Measurements from ENCODE around the gene PHF13. TPM values are rescaled to one million over a fixed set of nuclear protein-coding genes. Genes with fewer than 3 reads are reported as not detected.
A peak's percentile ranks its signal among the peaks of the same experiment; 100 is the strongest.

The PHF13 gene
- total and polyA plus RNA-seq, 9 of the 15 experiments (the other 6 are each of a cell fraction or from before 2014, with no cell fraction given), result 1.8 to 36.1 (median 11.7) TPM

DNA sequence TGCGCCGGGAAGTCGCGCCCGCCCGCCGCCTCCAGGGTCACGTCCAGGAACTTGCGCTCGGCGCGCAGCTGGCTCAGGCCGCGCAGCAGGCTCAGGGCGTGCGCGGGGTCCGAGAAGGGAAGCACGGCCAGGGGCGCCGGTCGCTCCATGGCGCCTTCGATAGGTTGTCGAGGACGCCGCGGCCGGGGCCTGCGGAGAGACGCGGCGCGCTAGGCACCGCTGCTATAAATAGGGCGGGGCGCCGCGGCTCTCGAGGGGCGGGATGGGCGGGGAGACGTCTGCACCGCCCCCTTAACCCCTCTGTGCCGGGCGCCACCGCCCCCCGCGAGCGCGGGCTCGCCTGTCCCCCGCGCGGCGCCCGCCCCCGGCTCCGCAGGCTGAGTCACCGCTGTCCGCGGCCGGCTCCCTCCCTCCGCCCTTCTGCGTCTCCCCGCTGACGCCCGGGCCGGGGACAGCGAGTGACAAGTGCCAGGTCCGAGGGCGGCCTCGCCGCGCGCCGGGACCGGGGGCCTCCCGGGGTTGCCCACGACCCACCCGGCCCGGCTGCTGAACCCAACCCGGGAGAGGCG lies 10.8 kb upstream of the PHF13 start, which contains the start of gene KLHL21 (continued):
- TF ChIP-seq, protein P1, sequence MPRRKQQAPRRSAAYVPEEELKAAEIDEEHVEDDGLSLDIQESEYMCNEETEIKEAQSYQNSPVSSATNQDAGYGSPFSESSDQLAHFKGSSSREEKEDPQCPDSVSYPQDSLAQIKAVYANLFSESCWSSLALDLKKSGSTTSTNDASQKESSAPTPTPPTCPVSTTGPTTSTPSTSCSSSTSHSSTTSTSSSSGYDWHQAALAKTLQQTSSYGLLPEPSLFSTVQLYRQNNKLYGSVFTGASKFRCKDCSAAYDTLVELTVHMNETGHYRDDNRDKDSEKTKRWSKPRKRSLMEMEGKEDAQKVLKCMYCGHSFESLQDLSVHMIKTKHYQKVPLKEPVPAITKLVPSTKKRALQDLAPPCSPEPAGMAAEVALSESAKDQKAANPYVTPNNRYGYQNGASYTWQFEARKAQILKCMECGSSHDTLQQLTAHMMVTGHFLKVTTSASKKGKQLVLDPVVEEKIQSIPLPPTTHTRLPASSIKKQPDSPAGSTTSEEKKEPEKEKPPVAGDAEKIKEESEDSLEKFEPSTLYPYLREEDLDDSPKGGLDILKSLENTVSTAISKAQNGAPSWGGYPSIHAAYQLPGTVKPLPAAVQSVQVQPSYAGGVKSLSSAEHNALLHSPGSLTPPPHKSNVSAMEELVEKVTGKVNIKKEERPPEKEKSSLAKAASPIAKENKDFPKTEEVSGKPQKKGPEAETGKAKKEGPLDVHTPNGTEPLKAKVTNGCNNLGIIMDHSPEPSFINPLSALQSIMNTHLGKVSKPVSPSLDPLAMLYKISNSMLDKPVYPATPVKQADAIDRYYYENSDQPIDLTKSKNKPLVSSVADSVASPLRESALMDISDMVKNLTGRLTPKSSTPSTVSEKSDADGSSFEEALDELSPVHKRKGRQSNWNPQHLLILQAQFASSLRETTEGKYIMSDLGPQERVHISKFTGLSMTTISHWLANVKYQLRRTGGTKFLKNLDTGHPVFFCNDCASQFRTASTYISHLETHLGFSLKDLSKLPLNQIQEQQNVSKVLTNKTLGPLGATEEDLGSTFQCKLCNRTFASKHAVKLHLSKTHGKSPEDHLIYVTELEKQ (CRISPR knock-in tag; IDR thresholded peaks at IDR 0.05), result no peak
- TF ChIP-seq CREBBP (IDR thresholded peaks at IDR 0.05; ENCODE audit: low read depth, low read length) (no peak), DACH1 (IDR thresholded peaks at IDR 0.05; ENCODE audit: partially characterized antibody) (no peak), CCAR2 (IDR thresholded peaks at IDR 0.05; ENCODE audit: low read depth, low read length) (no peak), PPARD (CRISPR knock-in tag; IDR thresholded peaks at IDR 0.05) (no peak), OTX1 (CRISPR knock-in tag; IDR thresholded peaks at IDR 0.05) (no peak), ZNF134 (CRISPR knock-in tag; conservative IDR thresholded peaks at IDR 0.05) (no peak), ZNF282 (CRISPR knock-in tag; IDR thresholded peaks at IDR 0.05) (0 out of 2 replicates have a peak, but pooled peaks have one; percentile 84), SMAD2 (IDR thresholded peaks at IDR 0.05; ENCODE audit: low read depth, low read length) (no peak), CREB3L1 (IDR thresholded peaks at IDR 0.05; ENCODE audit: borderline replicate concordance, low read depth) (0 out of 2 replicates have a peak, but pooled peaks have one; percentile 5), SAP30 (IDR thresholded peaks at IDR 0.05; ENCODE audit: borderline replicate concordance, insufficient read depth, low read depth, low read length, poor library complexity, severe bottlenecking) (no peak), ZNF12 (CRISPR knock-in tag; IDR thresholded peaks at IDR 0.05) (no peak; the same call in 1 of the 2 replicates), ZNF384 (IDR thresholded peaks at IDR 0.05; ENCODE audit: low read depth, low read length) (no peak), MCM5 (IDR thresholded peaks at IDR 0.05; ENCODE audit: low read depth) (no peak), SMAD3 (CRISPR knock-in tag; conservative IDR thresholded peaks at IDR 0.05) (no peak), ZNF445 (CRISPR knock-in tag; IDR thresholded peaks at IDR 0.05; ENCODE audit: low read depth) (no peak), ZNF764 (CRISPR knock-in tag; IDR thresholded peaks at IDR 0.05; ENCODE audit: low read depth) (no peak), PKNOX1 (IDR thresholded peaks at IDR 0.05) (peak; percentile 60; the same call in 1 of the 2 replicates), PATZ1 (CRISPR knock-in tag; IDR thresholded peaks at IDR 0.05; ENCODE audit: borderline replicate concordance) (no peak), CBX8 (IDR thresholded peaks at IDR 0.05; ENCODE audit: borderline replicate concordance, extremely low read depth, low read depth, low read length, poor library complexity, severe bottlenecking) (no peak), U2AF2 (optimal IDR thresholded peaks at IDR 0.05; ENCODE audit: low read depth, low read length) (no peak)

Data from K562 (cell line).